Memory B cell (primary cell): ENCODE measurements around the gene FNDC11.
"Not testable (repeated sequence)": the region's sequence is repeated elsewhere in the genome, so short reads cannot be mapped to it uniquely, and the experiment has no call there.

Source experiments
- ATAC-seq: fragments of 150-1000 bp; cut with Tn5 transposase; 2 replicates; pipeline ENCODE4 v1.10.0; 2021; ENCODE audit warnings: low read depth, mild to moderate bottlenecking, moderate library complexity
- DNase-seq, 2 donors: peaks; one replicate each; pipeline ENCODE4 v3.0.0; 2022; ENCODE audit warnings: low spot score in 2 of 2
- H3K27ac Mint-ChIP-seq: one replicate; pipeline ENCODE4 v1.8.0; 2022; ENCODE audit warnings: mild to moderate bottlenecking, moderate library complexity, mixed read lengths
- H3K27me3 Mint-ChIP-seq: one replicate; pipeline ENCODE4 v1.8.0; 2022; ENCODE audit warnings: mixed read lengths
- H3K36me3 Mint-ChIP-seq: one replicate; pipeline ENCODE4 v1.8.0; 2022; ENCODE audit warnings: mild to moderate bottlenecking, mixed read lengths
- H3K4me1 Mint-ChIP-seq: one replicate; pipeline ENCODE4 v1.8.0; 2022; ENCODE audit warnings: mixed read lengths
- H3K4me3 Mint-ChIP-seq: one replicate; pipeline ENCODE4 v1.8.0; 2022; ENCODE audit warnings: mild to moderate bottlenecking, moderate library complexity, mixed read lengths
- H3K9me3 Mint-ChIP-seq: one replicate; pipeline ENCODE4 v1.8.0; 2022; ENCODE audit warnings: mixed read lengths

FNDC11 gene

GRCh38 chr20:63601679-63602078 is 47.7 kb downstream of the FNDC11 start:
- H3K36me3 Mint-ChIP-seq = peaks cover 20% of the 10 kb centered on the region
- H3K9me3 Mint-ChIP-seq, H3K4me1 Mint-ChIP-seq, H3K27me3 Mint-ChIP-seq, ATAC-seq, H3K27ac Mint-ChIP-seq, DNase-seq, H3K4me3 Mint-ChIP-seq: not testable (repeated sequence)

- ATAC-seq (peak; percentile 64), DNase-seq (no peak)
- H3K9me3 Mint-ChIP-seq = no peaks in the 10 kb centered on the region
- H3K27ac Mint-ChIP-seq = no peak overlapping the region
- no peak overlapping the region for H3K4me3 Mint-ChIP-seq
- H3K4me1 Mint-ChIP-seq = peaks cover 12% of the 10 kb centered on the region
- H3K36me3 Mint-ChIP-seq = peaks cover 20% of the 10 kb centered on the region
- H3K27me3 Mint-ChIP-seq = no peaks in the 10 kb centered on the region
Observed at GRCh38 chr20:63602321-63602720, 48.4 kb downstream of the FNDC11 start.
